Esophagus squamous epithelium (tissue), 5 donors: ENCODE data around the gene LZTR1. TPM values are rescaled to one million over a fixed set of nuclear protein-coding genes. Genes with fewer than 3 reads are reported as not detected.
"Not testable (repeated sequence)": the region's sequence is repeated elsewhere in the genome, so short reads cannot be mapped to it uniquely, and the experiment has no call there.

ENCODE experiments used
- DNase-seq: peaks from one replicate; lab custom pipeline; 2025; lab: John Stamatoyannopoulos, UW
- H3K27ac ChIP-seq, 4 donors: fragments of 200-600 bp; sonication (generic); one replicate each; pipeline ENCODE4 v1.5.1; 2016 to 2019; ENCODE audit warnings: mild to moderate bottlenecking in 1 of 4
- H3K27me3 ChIP-seq, 4 donors: fragments of 200-600 bp; sonication (generic); 1 replicate in 3 of 4; 2 replicates in 1 of 4; pipeline versions ENCODE4 v1.5.1 to v1.6.0; 2017 to 2021; ENCODE audit warnings: antibody characterized with exemption in 1 of 4
- H3K36me3 ChIP-seq, 3 donors: fragments of 200-600 bp; sonication (generic); one replicate each; pipeline ENCODE4 v1.5.1; 2016 to 2019
- H3K4me1 ChIP-seq, 3 donors: fragments of 200-600 bp; sonication (generic); one replicate each; pipeline ENCODE4 v1.5.1; 2017 to 2019
- H3K4me3 ChIP-seq, 4 donors: fragments of 200-600 bp; sonication (generic); 1 replicate in 3 of 4; 2 replicates in 1 of 4; pipeline ENCODE4 v1.5.1; 2016 to 2019; ENCODE audit warnings: mild to moderate bottlenecking in 2 of 4, moderate library complexity in 1 of 4
- H3K9me3 ChIP-seq, 3 donors: fragments of 200-600 bp; sonication (generic); one replicate each; pipeline ENCODE4 v1.5.1; 2016 to 2019
- CTCF ChIP-seq, 6 experiments: fragments of 450-650 bp in 4 of 6; fragments of 200-600 bp in 2 of 6; sonication (generic) in 2 of 6; IDR thresholded peaks; one replicate each; pipeline ENCODE4 v1.5.1; 2016 to 2019; ENCODE audit warnings: antibody characterized with exemption in 6 of 6, mild to moderate bottlenecking in 4 of 6, moderate library complexity in 4 of 6
- POLR2A ChIP-seq, 4 donors: fragments of 450-650 bp; IDR thresholded peaks; one replicate each; pipeline ENCODE4 v1.6.1; 2017; ENCODE audit warnings: antibody characterized with exemption in 4 of 4, mild to moderate bottlenecking in 4 of 4, moderate library complexity in 3 of 4
- WGBS, 2 donors: methylation state at CpG; one replicate each; pipeline ENCODE4 v1.1.5; 2018; 5-methylcytosine and 5-hydroxymethylcytosine counted together
- intact Hi-C: fragments of 100-400 bp; cut with DNase I; formaldehyde crosslinking; loops from one replicate; pipeline ENCODE4 v1.15.0; 2022
- total RNA-seq, 4 donors: library from RNA; depleted of rRNA; stranded (reverse); fragments of >200 nt; gene quantifications; one replicate each; pipeline ENCODE4 v1.1.0, GENCODE V29; 2016
- donor health status: DM: yes; HTN: yes; CAD: no.

The LZTR1 gene
- total RNA-seq, result 10 to 100 TPM; 15.3 to 44.4 (median 25.5) TPM

GRCh38 chr22:20981787-20982562 lies at the start of gene LZTR1:
LZTR1 (plus strand) TSS chr22:20982297; CDS start chr22:20982372, 75 bp downstream.
- intact Hi-C loops, result no loop called here
- DNase-seq, result no peak
- Histone ChIP-seq H3K9me3 (no peaks in the 10 kb centered on the region), H3K4me3 (peak within 1 kb of the TSS; percentile 57 to 91 (median 70)), H3K4me1 (peaks cover 26 to 54% (median 27%) of the 10 kb centered on the region in 3 donors), H3K27me3 (no peaks in the 10 kb centered on the region), H3K36me3 (peaks cover 0 to 31% (median 0%) of the 10 kb centered on the region in 3 donors), H3K27ac (peak within 1 kb of the TSS; percentile 83 to 96 (median 90))
- peak; percentile 30 to 64 (median 42) for TF ChIP-seq CTCF (IDR thresholded peaks at IDR 0.05)
- peak in 3 of 4 donors; percentile 83 to 92 (median 83) for TF ChIP-seq POLR2A (IDR thresholded peaks at IDR 0.05)
- 0 to 1% methylated on average over 15 to 38 of the region's 87 CpGs for WGBS, 2 donors

- Histone ChIP-seq H3K4me1 (peaks cover 14 to 68% (median 40%) of the 10 kb centered on the region in 3 donors), H3K9me3 (no peaks in the 10 kb centered on the region), H3K36me3 (peaks cover 4 to 43% (median 6%) of the 10 kb centered on the region in 3 donors), H3K27ac (no peak overlapping the region), H3K27me3 (no peaks in the 10 kb centered on the region), H3K4me3 (no peak overlapping the region)
- intact Hi-C loops, result no loop called here
- DNase-seq, result no peak
- 87 to 95% methylated on average over 7 of the region's 7 CpGs for WGBS, 2 donors
- TF ChIP-seq CTCF (IDR thresholded peaks at IDR 0.05) (no peak), POLR2A (IDR thresholded peaks at IDR 0.05) (no peak)
Observed at GRCh38 chr22:20933910-20934309, 48.2 kb upstream of the LZTR1 start.

GRCh38 chr22:20935049-20935448 lies 47.0 kb upstream of the LZTR1 start:
- peaks cover 18 to 76% (median 48%) of the 10 kb centered on the region in 3 donors for H3K4me1 ChIP-seq
- DNase-seq, H3K27me3 ChIP-seq, H3K9me3 ChIP-seq, H3K27ac ChIP-seq, intact Hi-C loops, H3K4me3 ChIP-seq: not testable (repeated sequence)
- peaks cover 4 to 43% (median 6%) of the 10 kb centered on the region in 3 donors for H3K36me3 ChIP-seq
- WGBS, 2 donors, result 72 to 78% methylated on average over 9 of the region's 9 CpGs

GRCh38 chr22:20935780-20936539 lies 46.1 kb upstream of the LZTR1 start:
- H3K4me3 ChIP-seq, H3K9me3 ChIP-seq, H3K27me3 ChIP-seq, DNase-seq, intact Hi-C loops: not testable (repeated sequence)
- WGBS, 2 donors, result 48 to 52% methylated on average over 10 to 11 of the region's 11 CpGs
- peaks cover 4 to 43% (median 6%) of the 10 kb centered on the region in 3 donors for H3K36me3 ChIP-seq
- peaks cover 19 to 85% (median 50%) of the 10 kb centered on the region in 3 donors for H3K4me1 ChIP-seq
- H3K27ac ChIP-seq, result peak overlapping the region in 2 of 4 donors; percentile 16 to 27

GRCh38 chr22:20937031-20937793 lies 44.9 kb upstream of the LZTR1 start:
- peaks cover 4 to 43% (median 6%) of the 10 kb centered on the region in 3 donors for H3K36me3 ChIP-seq
- H3K4me1 ChIP-seq, result peaks cover 19 to 86% (median 47%) of the 10 kb centered on the region in 3 donors
- 29 to 43% methylated on average over 11 to 12 of the region's 12 CpGs for WGBS, 2 donors
- DNase-seq, result no peak
- H3K9me3 ChIP-seq, result no peaks in the 10 kb centered on the region
- TF ChIP-seq CTCF (IDR thresholded peaks at IDR 0.05) (no peak), POLR2A (IDR thresholded peaks at IDR 0.05) (no peak)
- H3K27me3 ChIP-seq, result no peaks in the 10 kb centered on the region
- H3K27ac ChIP-seq, result peak overlapping the region in 2 of 4 donors; percentile 2 to 3
- no peak overlapping the region for H3K4me3 ChIP-seq
- intact Hi-C loops, result no loop called here
